NCI-H1694 treated with DMSO at 0.1 percent for 48 hours (cell line): ENCODE data around the gene UQCR11.

Experiments
- DNase-seq: peaks from one replicate; lab custom pipeline; 2025; lab: John Stamatoyannopoulos, UW

Gene UQCR11

GRCh38 chr19:1567116-1567847, 38.0 kb downstream of the UQCR11 start:
- DNase-seq = no peak

- no peak for DNase-seq
These were observed 38.7 kb downstream of the UQCR11 start for GRCh38 chr19:1566392-1567115.

- DNase-seq = no peak
These were observed 42.0 kb downstream of the UQCR11 start for GRCh38 chr19:1563251-1563650.

GRCh38 chr19:1561236-1561842, 43.9 kb downstream of the UQCR11 start:
- DNase-seq = no peak

- no peak for DNase-seq
These were observed 44.9 kb downstream of the UQCR11 start for GRCh38 chr19:1560286-1560882.

GRCh38 chr19:1558552-1558951, 46.7 kb downstream of the UQCR11 start:
- DNase-seq = no peak

- no peak for DNase-seq
These were observed 48.7 kb downstream of the UQCR11 start for GRCh38 chr19:1556390-1557070.

- no peak for DNase-seq
These were observed 49.5 kb downstream of the UQCR11 start for GRCh38 chr19:1555487-1556389.

- no peak for DNase-seq
These were observed 50.3 kb downstream of the UQCR11 start for GRCh38 chr19:1554968-1555367.

GRCh38 chr19:1553415-1553814, 51.8 kb downstream of the UQCR11 start:
- DNase-seq = no peak

- no peak for DNase-seq
These were observed 53.9 kb downstream of the UQCR11 start for GRCh38 chr19:1551068-1552040.

GRCh38 chr19:1549332-1549945, 55.8 kb downstream of the UQCR11 start:
- no peak for DNase-seq
